ENCODE measurements around the gene OPCML.

DNA sequence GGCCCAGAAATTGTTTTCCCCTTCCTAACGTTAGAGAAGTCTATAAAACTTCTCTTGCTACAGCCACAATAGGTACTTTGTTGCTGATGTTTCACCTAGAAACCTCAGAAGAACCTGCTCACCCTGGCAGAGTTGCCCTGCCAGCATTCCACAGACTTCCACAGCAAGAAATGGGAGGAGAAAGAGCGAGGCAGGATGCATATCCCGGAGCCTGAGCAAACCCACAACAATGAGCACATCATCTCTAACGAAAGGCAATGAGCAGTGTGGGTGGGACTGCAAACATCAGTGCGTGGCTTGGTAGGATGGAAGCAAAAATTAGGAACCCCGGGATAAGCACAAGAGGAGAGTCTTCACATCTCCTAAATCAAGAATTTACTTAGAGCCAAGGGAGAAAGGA, 892.3 kb downstream of the OPCML start:
- TF ChIP-seq CTCF (IDR thresholded peaks at IDR 0.05), result no peak
- TF ChIP-seq EZH2 (IDR thresholded peaks at IDR 0.05; ENCODE audit: borderline replicate concordance, insufficient read depth, low read depth, low read length, poor library complexity, severe bottlenecking), result no peak
